Tibial nerve (tissue), 4 donors: ENCODE data around the gene BCAS3. TPM values are rescaled to one million over a fixed set of nuclear protein-coding genes. Genes with fewer than 3 reads are reported as not detected.

ENCODE experiments used
- DNase-seq, 2 donors: peaks; one replicate each; pipeline ENCODE4 v3.0.0-alpha.2; 2019; ENCODE audit warnings: low spot score in 2 of 2
- H3K27ac ChIP-seq, 4 donors: fragments of 200-600 bp; sonication (generic) in 3 of 4; one replicate each; pipeline ENCODE4 v1.5.1; 2017 to 2019; ENCODE audit warnings: mild to moderate bottlenecking in 1 of 4
- H3K27me3 ChIP-seq, 2 donors: fragments of 200-600 bp; sonication (generic) in 1 of 2; one replicate each; pipeline versions ENCODE4 v1.5.1 to v1.6.0; 2017 to 2019
- H3K36me3 ChIP-seq, 3 donors: fragments of 200-600 bp; sonication (generic); one replicate each; pipeline ENCODE4 v1.5.1; 2018 to 2019
- H3K4me1 ChIP-seq, 4 donors: fragments of 200-600 bp; sonication (generic) in 3 of 4; one replicate each; pipeline ENCODE4 v1.5.1; 2017 to 2019
- H3K4me3 ChIP-seq, 4 donors: fragments of 200-600 bp; sonication (generic) in 3 of 4; one replicate each; pipeline ENCODE4 v1.5.1; 2017 to 2019; ENCODE audit warnings: mild to moderate bottlenecking in 1 of 4, moderate library complexity in 1 of 4
- H3K9me3 ChIP-seq, 4 donors: fragments of 200-600 bp; sonication (generic) in 3 of 4; one replicate each; pipeline ENCODE4 v1.5.1; 2017 to 2019
- EP300 ChIP-seq, 2 donors: sonication (generic); formaldehyde crosslinking; IDR thresholded peaks; one replicate each; pipeline ENCODE4 v1.6.1; 2017; ENCODE audit warnings: antibody characterized with exemption in 2 of 2, mild to moderate bottlenecking in 1 of 2
- POLR2A ChIP-seq, 2 donors: fragments of 450-650 bp; IDR thresholded peaks; one replicate each; pipeline ENCODE4 v1.6.1; 2017; ENCODE audit warnings: antibody characterized with exemption in 2 of 2, mild to moderate bottlenecking in 2 of 2, moderate library complexity in 2 of 2
- WGBS, 2 donors: methylation state at CpG; one replicate each; pipeline ENCODE4 v1.1.5; 2018; 5-methylcytosine and 5-hydroxymethylcytosine counted together
- total RNA-seq, 4 donors: library from RNA; depleted of rRNA; stranded (reverse); fragments of >200 nt; gene quantifications; one replicate each; pipeline ENCODE4 v1.1.0, GENCODE V29; 2016
- TF ChIP-seq, protein P1 (sequence below), 5 experiments: fragments of 200-600 bp in 3 of 5; fragments of 450-650 bp in 2 of 5; sonication (generic) in 3 of 5; IDR thresholded peaks; one replicate each; pipeline ENCODE4 v1.5.1; 2016 to 2019; ENCODE audit warnings: antibody characterized with exemption in 5 of 5, mild to moderate bottlenecking in 3 of 5, moderate library complexity in 2 of 5

The BCAS3 gene
- total RNA-seq, 4 donors from 2014 or later: 26.4 to 48.1 (median 44.8) TPM

DNA sequence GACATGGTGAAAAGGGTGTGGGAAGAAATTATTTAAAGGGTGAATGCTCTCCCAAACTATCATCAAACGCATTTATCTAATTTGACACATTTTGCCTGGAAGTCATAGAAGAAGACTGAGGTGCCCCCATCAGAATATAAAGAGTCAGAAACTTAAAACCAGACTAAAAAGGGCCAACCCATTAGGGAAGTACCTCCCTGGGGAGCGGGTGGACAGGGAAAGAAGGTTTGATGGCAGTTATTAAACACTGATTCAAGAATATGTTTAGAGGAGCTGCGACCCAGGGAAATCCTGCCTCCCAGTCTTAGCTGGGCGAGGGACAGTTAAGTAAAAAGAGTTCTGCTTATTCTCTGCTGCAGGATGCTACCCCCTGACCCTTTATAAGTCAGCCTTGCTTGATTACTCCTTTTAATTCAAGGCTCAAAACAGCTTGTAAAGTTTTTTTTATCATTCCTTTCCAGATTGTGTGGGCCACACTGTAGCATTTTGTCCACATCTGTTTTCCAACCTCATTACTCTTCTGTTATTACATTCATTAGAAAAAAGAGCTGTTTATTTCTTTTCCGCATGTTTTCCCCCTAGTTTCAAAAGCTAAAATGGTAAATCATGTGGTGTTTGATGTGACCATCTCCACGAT is 583.5 kb downstream of the BCAS3 start:
- Histone ChIP-seq H3K27ac (peak overlapping the region in 2 of 4 donors; percentile 72 to 77), H3K4me3 (no peak overlapping the region), H3K36me3 (no peaks in the 10 kb centered on the region), H3K4me1 (peaks cover 0 to 28% (median 12%) of the 10 kb centered on the region in 4 donors), H3K27me3 (no peaks in the 10 kb centered on the region), H3K9me3 (no peaks in the 10 kb centered on the region)
- WGBS, 2 donors: 54 to 63% methylated on average over 6 of the region's 6 CpGs
- no peak for DNase-seq
- TF ChIP-seq EP300 (IDR thresholded peaks at IDR 0.05) (no peak), POLR2A (IDR thresholded peaks at IDR 0.05) (no peak)
- TF ChIP-seq, protein P1, sequence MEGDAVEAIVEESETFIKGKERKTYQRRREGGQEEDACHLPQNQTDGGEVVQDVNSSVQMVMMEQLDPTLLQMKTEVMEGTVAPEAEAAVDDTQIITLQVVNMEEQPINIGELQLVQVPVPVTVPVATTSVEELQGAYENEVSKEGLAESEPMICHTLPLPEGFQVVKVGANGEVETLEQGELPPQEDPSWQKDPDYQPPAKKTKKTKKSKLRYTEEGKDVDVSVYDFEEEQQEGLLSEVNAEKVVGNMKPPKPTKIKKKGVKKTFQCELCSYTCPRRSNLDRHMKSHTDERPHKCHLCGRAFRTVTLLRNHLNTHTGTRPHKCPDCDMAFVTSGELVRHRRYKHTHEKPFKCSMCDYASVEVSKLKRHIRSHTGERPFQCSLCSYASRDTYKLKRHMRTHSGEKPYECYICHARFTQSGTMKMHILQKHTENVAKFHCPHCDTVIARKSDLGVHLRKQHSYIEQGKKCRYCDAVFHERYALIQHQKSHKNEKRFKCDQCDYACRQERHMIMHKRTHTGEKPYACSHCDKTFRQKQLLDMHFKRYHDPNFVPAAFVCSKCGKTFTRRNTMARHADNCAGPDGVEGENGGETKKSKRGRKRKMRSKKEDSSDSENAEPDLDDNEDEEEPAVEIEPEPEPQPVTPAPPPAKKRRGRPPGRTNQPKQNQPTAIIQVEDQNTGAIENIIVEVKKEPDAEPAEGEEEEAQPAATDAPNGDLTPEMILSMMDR (IDR thresholded peaks at IDR 0.05): no peak

DNA sequence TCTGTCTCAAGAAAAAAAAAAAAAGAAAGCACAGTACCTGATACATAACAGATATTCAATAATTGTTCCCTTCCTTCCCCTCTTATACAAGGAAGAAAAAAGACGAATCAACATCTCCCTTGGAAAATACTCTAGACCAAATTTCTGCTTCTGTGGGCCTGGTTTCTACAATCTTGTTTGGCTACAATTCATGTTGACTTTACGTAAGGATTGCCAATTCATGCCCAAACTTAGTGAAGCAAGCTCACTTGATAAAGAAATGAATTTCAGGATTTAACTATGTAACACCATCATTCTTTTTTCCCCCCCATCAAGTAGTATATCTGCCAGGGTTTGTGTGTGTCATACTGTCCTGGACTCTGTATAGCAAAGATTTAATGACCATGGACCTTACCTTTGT is 587.7 kb downstream of the BCAS3 start:
- Histone ChIP-seq H3K36me3 (no peaks in the 10 kb centered on the region), H3K4me1 (peaks cover 0 to 14% (median 4%) of the 10 kb centered on the region in 4 donors), H3K9me3 (no peaks in the 10 kb centered on the region), H3K27ac (no peak overlapping the region), H3K4me3 (no peak overlapping the region), H3K27me3 (no peaks in the 10 kb centered on the region)
- WGBS, 2 donors: 75 to 88% methylated on average over 2 of the region's 2 CpGs
- no peak for DNase-seq
- TF ChIP-seq, protein P1 (IDR thresholded peaks at IDR 0.05): no peak
- TF ChIP-seq EP300 (IDR thresholded peaks at IDR 0.05): no peak
- no peak for TF ChIP-seq POLR2A (IDR thresholded peaks at IDR 0.05)

DNA sequence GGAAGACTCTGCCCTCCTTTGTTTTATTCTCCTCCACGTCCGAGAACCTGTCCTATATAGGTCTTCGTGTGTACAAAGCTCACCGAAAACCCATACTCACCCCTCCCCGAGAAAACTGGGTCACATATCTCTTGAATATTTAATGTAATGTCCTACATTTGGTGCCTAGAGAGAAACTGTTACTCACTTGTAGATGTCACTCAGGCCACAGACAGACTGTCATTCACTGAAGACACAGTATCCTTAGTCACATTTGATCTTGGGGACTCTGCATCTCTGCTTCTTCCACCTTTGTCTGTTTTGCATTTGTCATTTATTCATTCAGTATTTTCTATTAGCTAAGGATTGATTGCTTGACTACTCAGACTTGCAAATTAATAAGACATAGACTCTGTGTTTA is 590.2 kb downstream of the BCAS3 start:
- Histone ChIP-seq H3K4me3 (no peak overlapping the region), H3K9me3 (no peaks in the 10 kb centered on the region), H3K27ac (no peak overlapping the region), H3K4me1 (no peaks in the 10 kb centered on the region), H3K36me3 (no peaks in the 10 kb centered on the region), H3K27me3 (no peaks in the 10 kb centered on the region)
- WGBS, 2 donors: 91 to 93% methylated on average over 5 of the region's 5 CpGs
- no peak for TF ChIP-seq POLR2A (IDR thresholded peaks at IDR 0.05)
- TF ChIP-seq EP300 (IDR thresholded peaks at IDR 0.05): no peak
- TF ChIP-seq, protein P1 (IDR thresholded peaks at IDR 0.05): no peak
- DNase-seq: no peak

DNA sequence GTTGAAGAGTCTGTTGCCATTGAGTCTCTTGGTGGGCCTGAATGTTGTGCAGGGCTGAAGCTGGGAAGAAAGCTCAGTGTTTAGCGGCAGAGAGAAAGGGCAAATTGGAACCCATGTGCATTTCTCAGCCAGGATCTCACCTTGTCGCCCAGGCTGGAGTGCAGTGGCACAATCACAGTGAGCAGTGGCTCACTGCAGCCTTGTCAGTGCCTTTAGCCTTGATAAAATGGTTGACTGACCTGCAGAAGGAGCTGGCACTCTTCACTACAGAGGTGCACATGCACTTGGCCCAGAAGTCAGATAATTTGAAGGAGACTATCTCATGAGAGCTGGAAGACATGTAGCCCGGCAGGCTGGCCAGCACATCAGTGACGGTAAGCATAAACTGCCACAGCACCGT is 597.7 kb downstream of the BCAS3 start:
- H3K4me3 ChIP-seq: no peak overlapping the region
- 90 to 94% methylated on average over 5 of the region's 5 CpGs for WGBS, 2 donors
- no peaks in the 10 kb centered on the region for H3K36me3 ChIP-seq
- H3K4me1 ChIP-seq: peaks cover 0 to 4% (median 0%) of the 10 kb centered on the region in 4 donors
- no peak for DNase-seq
- no peaks in the 10 kb centered on the region for H3K9me3 ChIP-seq
- H3K27me3 ChIP-seq: no peaks in the 10 kb centered on the region
- TF ChIP-seq EP300 (IDR thresholded peaks at IDR 0.05): no peak
- TF ChIP-seq POLR2A (IDR thresholded peaks at IDR 0.05): no peak
- TF ChIP-seq, protein P1 (IDR thresholded peaks at IDR 0.05): no peak
- no peak overlapping the region for H3K27ac ChIP-seq

DNA sequence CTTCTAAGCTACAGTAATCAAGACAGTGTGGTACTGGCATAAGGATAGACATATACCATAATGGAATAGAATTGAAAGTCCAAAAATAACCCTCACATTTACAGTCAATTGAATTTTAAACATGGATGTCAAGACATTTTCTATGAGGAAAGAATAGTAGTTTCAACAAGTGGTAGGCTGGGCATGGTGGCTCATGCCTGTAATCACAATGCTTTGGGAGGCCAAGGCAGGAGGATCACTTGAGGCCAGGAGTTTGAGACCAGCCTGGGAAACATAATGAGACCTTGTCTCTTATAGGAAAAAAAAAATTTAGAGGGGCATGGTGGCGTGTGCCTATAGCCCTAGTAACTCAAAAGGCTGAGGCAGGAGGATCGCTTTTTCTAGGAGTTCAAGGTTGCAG is 599.2 kb downstream of the BCAS3 start:
- no peak for DNase-seq
- Histone ChIP-seq H3K4me1 (peaks cover 0 to 4% (median 0%) of the 10 kb centered on the region in 4 donors), H3K27ac (no peak overlapping the region), H3K36me3 (no peaks in the 10 kb centered on the region), H3K9me3 (no peaks in the 10 kb centered on the region), H3K4me3 (no peak overlapping the region), H3K27me3 (no peaks in the 10 kb centered on the region)
- 96 to 98% methylated on average over 2 of the region's 2 CpGs for WGBS, 2 donors
- TF ChIP-seq EP300 (IDR thresholded peaks at IDR 0.05): no peak
- TF ChIP-seq, protein P1 (IDR thresholded peaks at IDR 0.05): no peak
